HG03521 (cell line): ENCODE data around the gene FZD10.

ENCODE experiments used
- ATAC-seq: cut with Tn5 transposase; IDR thresholded peaks from one replicate; pipeline ENCODE4 v1.9.1; 2021; ENCODE audit warnings: mild to moderate bottlenecking, moderate library complexity; ENCODE audit not compliant: unreplicated experiment

The FZD10 gene

DNA sequence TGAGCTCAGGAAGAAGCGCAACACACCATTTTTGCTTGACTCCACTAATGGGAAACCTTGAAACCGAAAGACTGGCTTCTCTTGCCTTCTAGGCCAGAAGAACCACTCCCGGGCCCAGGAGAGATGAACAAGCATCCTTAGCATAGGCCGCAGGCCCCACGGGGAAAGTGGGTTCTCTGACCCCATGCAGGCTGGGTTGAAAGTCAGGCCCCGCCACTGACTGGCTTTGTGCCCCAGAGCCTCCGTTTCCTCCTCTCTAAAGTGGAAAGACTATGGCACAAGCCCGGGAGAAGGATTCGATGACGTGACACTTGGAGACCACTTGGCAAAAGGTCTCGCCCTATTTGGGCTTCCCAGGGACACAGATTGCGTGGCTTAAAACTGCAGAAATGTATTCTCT, 9.9 kb upstream of the FZD10 start:
- no peak for ATAC-seq

DNA sequence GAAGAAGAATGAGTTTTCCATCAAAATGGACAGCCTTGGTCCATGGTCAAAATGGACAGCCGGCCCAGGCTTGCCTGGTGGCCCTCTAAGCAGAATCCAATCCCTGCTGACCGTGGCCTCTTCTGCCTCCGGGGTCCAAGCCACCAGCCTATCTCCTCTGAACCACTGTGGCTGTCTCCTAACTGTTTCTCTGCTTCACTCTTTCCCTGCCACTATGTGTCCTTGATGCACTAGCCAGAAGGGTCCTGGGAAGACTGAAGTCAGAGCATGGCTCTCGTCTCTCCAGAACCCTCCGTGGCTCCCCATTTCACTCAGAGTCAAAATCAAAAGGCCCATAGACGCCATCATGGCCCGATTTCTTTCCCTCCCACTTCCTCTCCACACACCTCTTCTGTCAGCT, 8.5 kb upstream of the FZD10 start:
- ATAC-seq = no peak

DNA sequence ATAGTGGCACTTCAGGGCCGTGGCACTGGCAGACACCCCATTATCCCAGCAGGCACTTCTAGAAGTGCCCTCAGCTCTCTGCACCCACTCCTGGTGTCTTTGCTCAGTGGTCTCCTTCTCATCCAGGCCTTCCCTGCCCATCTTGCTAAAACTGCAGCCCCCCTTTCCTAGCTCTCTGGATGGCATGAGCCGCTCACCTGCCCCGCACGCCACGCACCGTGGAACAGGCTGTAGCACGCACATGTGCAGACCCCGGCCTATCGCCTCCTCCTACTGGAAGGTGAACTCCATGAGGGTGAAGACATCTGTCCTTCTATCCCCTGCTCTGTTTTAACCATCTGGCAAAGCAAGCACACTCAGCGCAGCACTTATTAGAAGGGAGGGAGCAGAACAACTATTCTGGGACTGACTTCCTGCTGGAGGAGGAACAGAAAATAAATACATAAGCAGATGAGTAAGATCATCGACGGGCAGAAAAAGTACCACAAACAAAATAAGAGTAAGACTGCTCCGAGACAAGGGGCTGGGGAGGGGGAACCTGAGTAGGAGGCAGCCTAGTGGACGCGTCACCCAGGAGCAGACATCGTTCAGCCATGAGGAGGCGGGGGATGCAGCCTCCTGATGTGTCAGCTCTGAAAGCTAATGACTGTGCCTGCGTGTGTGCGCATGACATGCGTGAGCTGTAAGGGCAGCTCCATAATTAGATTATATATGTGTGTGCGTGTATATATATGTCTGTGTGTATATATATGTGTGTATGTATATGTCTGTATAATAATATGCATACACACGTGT, 7.8 kb upstream of the FZD10 start:
- ATAC-seq = no peak

DNA sequence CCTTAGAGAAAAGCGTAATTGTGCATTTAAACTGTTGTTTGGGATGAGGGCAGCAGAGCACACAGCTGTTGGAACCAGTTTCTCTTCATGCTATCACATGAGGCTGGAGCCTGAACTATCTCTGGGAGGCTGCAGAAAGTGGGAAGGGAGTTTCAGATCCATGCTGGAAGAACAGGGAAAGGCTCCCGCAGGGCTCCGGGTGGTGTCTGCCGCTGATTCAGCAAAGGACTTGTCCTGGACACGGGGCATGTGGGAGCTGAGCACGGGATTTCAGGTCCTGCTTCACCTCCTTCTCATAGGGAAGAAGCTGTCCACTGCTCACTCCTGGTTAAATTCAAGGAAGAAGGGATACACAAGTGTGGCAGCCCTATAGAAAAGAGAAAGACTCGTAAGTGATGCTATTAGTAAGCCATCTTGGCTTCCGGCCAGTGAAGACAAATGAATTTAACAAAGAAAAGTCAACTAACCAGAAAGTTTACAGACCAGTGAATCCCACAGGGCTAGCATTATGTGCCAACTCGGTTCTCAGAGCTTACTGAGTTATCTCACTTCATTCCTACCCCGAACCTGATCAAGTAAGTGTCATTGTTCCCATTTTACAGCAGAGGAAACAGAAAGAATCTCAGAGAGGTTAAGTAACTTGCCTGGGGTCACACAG, 6.7 kb upstream of the FZD10 start:
- no peak for ATAC-seq

DNA sequence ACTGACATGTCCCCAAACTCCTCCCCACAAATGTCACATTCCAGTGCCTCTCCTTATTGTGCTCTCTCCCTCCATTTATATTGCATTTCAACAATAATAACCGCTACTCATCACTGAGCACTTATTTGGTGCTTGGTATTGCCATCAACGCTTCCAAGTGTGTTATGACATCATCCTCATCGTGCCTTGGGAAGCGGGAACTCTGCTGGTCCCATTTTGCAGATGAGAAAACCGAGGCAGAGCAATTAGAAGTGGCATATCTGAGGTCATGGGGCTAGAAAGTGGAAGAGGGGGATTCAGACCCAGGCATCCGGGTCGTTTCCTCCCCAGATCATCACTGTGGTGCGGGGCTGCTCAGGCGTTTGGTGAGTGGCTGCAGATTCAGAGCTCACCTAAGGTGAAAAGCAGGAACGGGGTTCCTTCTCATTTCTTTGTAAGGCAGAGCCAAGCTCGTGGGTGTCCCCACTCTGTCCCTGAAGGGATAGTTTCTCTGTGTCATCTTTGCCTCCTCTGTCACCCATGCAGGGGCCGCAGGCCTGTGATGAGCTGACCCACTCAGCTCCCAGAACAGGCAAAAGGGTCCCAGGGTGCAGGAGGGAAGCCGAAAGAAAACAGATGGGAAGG, 5.5 kb upstream of the FZD10 start:
- no peak for ATAC-seq

DNA sequence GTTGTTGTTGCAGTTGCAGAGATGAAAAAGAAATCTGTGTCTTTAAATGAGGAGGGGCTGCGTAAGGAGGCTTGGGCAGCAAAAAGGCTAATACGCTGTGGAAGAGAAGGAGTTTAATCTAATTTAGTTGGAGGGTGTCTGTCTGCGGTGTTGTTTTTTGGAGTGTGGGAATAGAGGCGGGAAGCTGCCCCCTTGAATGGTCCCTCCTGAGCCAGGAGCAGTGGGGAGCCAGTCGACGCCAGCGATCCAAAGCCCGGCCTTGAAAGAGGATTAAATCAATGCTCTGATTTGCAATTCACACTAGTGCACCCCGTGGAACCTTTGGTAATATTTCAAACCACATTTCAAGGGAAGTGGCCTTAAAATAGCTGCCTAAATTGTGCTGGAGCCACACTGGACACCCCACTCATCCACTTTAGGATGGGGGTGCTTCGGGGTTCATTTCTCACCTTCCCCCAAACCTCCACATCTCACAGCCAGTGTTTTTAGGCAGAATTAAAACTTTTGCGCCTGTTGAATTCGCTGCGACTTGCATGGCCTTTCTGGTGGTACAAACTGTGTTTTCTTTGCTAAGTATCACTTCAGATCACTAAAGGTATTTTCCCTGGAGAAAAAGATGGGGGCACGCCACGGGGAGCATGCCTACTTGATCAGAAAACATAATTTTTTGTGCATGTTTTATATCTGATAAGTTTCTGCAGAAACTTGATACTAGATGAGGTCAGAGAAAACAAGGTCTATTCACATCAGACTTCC, 4.1 kb upstream of the FZD10 start:
- ATAC-seq = no peak

DNA sequence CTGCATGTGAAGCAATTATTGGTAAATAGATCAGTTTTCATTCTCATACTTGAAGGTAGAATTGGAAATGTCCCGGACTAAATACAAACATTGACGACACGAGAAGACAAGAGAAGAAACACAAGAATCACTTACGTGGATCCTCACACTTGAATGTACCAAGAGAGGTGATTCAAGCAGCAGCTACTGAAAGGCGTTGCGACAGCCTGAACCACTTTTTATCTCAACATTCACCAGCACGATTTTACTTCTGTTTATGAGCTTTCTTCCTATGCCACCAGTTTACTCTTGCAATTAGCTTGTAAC, 3.6 kb upstream of the FZD10 start:
- no peak for ATAC-seq

DNA sequence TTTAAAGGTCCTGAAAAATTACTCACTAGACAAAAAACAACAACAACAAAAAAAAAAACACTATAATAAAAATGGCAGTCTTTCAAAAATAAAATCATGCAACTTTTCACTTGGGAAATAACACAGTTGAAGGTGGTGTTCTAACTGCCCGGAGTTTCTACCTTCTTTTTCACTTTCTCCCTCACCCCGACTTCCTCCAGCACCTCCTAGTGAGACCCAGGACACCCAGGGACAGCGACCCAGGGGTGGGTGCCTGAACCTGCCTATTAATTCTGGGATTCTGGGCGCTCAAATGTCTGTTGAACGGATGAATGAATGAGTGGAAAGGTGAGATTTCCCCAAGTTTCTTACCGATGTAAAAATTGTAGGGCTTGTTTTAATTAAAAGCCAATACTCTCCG, 2.0 kb upstream of the FZD10 start:
- no peak for ATAC-seq

DNA sequence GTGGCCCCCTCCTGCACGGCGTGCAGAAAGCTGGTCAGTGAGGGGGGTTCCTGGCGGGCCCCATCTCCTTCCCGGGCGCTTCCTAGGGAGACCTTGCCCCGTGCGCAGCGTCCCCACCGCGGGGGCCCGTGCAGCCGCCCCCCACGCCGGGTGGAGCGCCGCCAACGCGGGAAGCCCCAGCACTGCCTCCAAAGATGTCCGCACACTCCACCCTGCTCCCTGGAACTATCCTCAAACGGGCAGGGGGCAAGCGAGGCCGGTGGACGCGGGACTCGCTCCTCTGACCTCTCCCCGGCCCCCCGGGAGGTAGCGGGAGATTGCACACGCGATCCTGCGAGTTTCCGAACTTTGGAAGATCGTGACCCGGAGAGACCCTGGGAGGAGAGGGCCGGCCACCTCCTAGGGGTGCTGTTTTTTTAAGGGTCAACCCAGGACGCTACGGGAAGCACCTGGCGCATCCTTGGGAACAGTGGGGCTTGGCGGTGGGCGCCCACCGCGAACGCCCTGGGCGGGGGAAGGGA, 1.5 kb upstream of the FZD10 start:
- no peak for ATAC-seq

DNA sequence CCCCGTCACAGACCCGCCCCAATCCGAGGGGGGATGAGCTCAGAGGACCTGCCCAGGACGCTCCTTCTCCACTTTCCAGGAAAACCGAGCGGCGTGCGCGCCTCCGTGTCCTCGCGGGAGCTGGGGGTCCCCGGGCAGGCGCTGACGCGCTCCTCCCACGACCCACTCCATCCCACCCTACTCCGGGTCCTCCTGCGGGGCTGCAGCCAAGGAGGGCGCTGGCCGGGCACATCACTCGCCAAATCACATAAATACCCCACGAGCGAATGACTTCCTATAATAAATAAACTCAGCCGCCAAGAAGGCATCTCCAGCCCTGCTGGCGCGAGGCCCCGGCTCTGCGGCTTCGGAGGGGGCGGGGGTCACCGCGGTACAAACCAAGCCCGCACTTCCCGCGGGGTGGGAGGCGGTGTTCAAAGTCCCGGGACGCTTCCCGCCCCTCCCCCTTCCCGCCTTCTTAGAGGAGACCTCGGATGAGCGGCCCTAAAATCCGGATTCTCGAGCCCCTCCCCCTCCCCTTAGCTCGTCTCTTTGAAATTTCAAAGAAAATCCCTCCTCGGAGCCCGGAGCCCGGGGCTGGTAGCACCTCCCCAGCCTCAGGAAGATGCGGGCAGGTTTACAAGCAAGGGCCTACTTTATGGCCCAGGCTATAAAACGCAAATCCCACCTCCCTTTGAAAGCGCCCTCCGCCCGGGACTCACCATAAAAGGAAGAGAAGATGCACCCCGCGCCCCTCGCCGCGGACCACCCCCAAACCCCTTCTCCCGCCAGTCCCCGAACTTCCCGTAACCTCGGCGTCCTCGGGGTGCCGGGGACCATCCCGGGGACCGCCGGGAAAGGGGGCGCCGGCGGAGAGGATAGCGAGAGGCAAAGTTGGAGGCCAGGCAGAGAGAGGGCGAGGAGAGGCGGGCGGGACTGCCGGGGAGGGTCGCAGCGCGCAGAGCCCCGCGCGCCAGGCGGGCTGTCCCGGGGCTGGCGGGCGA, 712 bp upstream of the FZD10 start:
- no peak for ATAC-seq

DNA sequence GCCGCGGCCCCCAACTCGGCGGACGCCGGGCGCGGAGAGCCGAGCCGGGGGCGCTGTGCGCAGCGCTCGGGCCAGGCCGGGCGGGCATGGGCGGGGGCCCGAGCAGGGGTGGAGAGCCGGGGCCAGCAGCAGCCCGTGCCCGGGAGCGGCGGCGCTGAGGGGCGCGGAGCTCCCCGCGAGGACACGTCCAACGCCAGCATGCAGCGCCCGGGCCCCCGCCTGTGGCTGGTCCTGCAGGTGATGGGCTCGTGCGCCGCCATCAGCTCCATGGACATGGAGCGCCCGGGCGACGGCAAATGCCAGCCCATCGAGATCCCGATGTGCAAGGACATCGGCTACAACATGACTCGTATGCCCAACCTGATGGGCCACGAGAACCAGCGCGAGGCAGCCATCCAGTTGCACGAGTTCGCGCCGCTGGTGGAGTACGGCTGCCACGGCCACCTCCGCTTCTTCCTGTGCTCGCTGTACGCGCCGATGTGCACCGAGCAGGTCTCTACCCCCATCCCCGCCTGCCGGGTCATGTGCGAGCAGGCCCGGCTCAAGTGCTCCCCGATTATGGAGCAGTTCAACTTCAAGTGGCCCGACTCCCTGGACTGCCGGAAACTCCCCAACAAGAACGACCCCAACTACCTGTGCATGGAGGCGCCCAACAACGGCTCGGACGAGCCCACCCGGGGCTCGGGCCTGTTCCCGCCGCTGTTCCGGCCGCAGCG, 639 bp downstream of the FZD10 start:
- ATAC-seq = no peak

DNA sequence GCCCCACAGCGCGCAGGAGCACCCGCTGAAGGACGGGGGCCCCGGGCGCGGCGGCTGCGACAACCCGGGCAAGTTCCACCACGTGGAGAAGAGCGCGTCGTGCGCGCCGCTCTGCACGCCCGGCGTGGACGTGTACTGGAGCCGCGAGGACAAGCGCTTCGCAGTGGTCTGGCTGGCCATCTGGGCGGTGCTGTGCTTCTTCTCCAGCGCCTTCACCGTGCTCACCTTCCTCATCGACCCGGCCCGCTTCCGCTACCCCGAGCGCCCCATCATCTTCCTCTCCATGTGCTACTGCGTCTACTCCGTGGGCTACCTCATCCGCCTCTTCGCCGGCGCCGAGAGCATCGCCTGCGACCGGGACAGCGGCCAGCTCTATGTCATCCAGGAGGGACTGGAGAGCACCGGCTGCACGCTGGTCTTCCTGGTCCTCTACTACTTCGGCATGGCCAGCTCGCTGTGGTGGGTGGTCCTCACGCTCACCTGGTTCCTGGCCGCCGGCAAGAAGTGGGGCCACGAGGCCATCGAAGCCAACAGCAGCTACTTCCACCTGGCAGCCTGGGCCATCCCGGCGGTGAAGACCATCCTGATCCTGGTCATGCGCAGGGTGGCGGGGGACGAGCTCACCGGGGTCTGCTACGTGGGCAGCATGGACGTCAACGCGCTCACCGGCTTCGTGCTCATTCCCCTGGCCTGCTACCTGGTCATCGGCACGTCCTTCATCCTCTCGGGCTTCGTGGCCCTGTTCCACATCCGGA, 1.4 kb downstream of the FZD10 start:
- no peak for ATAC-seq

DNA sequence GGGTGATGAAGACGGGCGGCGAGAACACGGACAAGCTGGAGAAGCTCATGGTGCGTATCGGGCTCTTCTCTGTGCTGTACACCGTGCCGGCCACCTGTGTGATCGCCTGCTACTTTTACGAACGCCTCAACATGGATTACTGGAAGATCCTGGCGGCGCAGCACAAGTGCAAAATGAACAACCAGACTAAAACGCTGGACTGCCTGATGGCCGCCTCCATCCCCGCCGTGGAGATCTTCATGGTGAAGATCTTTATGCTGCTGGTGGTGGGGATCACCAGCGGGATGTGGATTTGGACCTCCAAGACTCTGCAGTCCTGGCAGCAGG, 1.9 kb downstream of the FZD10 start:
- ATAC-seq = no peak

DNA sequence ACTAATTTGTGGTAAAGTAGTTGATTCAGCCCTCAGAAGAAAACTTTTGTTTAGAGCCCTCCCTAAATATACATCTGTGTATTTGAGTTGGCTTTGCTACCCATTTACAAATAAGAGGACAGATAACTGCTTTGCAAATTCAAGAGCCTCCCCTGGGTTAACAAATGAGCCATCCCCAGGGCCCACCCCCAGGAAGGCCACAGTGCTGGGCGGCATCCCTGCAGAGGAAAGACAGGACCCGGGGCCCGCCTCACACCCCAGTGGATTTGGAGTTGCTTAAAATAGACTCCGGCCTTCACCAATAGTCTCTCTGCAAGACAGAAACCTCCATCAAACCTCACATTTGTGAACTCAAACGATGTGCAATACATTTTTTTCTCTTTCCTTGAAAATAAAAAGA, 2.7 kb downstream of the FZD10 start:
- ATAC-seq = no peak

DNA sequence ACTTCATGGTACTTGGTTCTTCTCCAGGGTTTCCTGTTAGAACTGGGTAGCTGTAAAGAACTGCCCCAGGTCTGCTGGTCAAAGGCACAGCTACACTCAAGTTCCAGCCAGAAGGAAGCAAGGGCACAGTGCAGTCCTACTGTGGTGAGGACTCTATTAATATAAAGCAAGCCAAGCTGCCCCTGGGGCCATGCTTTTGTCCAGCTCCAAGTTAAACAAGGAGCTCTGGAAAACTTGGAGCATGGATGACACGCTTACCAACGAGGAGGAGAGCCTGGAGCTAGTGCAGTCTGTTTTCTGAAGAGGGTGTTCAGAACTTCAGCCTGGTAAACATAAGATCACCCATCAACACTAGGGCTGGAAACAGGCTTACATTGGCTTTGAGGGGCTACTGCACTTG, 4.0 kb downstream of the FZD10 start:
- no peak for ATAC-seq

DNA sequence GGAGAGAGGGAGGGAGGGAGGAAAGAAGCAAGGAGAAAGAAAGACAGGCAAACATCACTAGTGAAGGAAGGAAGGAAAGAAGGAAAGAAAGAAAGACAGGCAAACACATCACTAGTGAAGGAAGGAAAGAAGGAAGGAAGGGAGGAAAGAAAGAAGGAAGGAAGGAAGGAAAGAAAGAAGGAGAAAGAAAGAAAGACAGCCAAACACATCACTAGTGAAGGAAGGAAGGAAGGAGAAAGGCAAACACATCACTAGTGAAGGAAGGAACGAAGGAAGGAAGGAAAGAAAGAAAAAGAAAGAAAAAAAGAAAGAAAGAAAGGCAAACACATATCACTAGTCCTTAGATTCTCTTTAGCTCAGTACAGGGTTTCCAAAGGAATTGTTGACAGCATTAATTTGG, 5.3 kb downstream of the FZD10 start:
- ATAC-seq = no peak

DNA sequence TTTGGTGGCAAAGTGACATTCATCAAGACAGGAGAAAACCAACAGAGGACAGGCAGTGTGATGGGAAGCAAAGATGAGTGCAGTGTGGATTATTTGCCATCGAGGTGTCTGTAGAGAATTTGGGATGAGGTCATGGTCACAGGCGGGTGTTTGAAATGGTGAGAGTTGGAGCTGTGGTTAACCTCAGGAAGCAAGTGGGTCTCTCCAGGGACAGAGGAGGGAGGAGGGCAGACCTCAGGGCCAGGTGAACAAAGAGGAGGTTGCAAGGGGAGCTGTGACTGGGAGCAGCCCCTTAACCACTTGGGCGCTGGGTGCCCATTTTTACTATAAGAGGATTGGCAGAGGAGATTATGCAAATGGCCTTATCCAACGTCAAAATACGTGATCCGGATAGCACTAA, 7.0 kb downstream of the FZD10 start:
- no peak for ATAC-seq

DNA sequence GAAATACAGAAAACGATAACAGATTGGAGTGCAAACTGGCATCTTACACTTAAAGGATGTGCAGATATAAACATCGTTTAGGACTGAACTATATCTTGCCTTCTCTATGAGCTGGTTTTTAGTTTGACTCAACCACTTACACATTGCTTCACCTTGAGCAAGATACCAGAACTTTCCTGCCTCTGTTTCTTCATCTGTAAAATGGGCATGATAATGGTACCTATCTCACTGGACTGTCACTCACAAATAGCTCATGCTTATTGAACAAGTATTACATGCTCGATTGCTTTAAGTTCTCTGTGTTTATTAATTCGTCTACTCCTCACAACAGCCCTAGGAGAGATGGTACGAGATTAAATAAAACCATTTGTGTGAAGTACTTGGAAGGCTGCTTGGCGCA, 7.7 kb downstream of the FZD10 start:
- ATAC-seq = no peak

DNA sequence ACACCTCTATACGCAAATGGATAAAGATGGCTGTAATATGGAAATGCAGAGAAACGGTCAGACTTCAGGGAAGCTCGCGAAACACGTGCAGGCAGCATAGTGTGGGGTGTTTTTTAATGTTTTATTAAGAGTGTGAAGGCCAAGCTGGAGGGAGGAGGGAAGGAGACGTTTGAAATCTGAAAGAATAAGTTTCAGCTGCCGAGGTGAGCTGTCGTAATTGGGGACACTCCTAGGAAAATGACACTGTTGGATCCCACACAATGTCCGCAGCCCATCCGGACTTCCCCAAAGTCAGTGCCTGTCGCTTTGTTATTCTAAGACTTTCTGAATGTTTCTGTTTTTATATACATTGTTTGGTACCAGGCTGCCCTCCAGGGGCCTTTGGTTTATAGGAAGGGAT, 8.3 kb downstream of the FZD10 start:
- ATAC-seq = no peak
